HG03108 (cell line): ENCODE measurements around the gene GYPB.
"Not testable (repeated sequence)": the region's sequence is repeated elsewhere in the genome, so short reads cannot be mapped to it uniquely, and the experiment has no call there.

Source experiments
- ATAC-seq: cut with Tn5 transposase; IDR thresholded peaks from one replicate; pipeline ENCODE4 v1.9.1; 2021; ENCODE audit warnings: moderate library complexity; ENCODE audit not compliant: unreplicated experiment

GYPB gene

GRCh38 chr4:144016057-144016605, 3.0 kb downstream of the GYPB start:
- ATAC-seq, result not testable (repeated sequence)

DNA sequence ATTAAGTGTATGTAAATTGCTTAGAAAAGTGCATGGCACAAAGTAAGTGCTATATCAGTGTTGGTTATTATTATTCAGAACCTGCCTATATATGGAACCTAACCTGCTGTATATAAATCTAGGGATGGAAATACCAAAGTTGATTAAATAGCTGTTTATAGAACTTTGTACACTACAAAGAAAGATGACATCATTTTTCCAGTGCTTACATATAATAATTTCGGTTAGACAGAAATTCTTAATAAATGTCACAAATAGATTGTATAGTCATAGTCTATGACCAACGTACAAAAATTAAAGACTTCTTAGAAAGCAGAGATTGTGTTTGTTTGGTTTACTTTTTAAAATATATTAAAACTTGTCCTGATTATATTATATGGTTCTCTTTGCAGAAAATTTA, 4.4 kb downstream of the GYPB start:
- ATAC-seq, result no peak

- not testable (repeated sequence) for ATAC-seq
Observed at GRCh38 chr4:144008602-144009001, 10.6 kb downstream of the GYPB start.

- ATAC-seq, result not testable (repeated sequence)
Observed at GRCh38 chr4:144007960-144008359, 11.2 kb downstream of the GYPB start.

GRCh38 chr4:144006200-144006803, 12.9 kb downstream of the GYPB start:
- ATAC-seq, result not testable (repeated sequence)

- not testable (repeated sequence) for ATAC-seq
Observed at GRCh38 chr4:144005558-144005953, 13.6 kb downstream of the GYPB start.

DNA sequence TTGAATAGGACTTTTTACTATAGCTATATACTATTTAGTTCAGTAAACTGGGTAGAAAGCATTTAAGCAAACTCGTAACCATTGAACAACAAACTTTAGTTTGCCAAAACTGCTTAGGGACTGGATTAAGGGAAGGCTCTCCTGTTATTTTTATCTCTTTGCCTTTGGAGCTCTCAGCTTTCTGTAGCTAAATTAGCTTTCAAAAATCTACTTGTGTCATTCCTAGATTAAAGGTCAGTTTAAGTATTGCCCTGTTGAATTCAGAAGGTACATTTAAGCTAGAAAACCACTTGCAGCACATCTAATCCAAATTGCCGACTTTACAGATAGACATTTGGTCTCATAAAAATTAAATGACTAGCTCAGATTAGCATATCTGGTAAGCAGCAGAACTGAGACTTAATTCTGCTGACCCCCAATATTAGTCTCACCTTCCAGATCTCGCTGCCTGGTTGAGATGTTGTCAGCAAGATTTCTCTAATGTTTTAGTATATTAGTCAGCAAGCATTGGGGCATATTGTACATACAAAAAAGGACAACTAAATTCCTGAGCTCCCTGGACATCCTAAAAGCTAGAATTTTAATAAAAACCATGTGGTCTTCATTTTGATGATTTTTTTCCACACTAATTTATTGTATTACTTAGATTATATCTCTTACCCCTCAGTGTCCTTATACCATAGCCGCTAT, 14.2 kb downstream of the GYPB start:
- not testable (repeated sequence) for ATAC-seq

DNA sequence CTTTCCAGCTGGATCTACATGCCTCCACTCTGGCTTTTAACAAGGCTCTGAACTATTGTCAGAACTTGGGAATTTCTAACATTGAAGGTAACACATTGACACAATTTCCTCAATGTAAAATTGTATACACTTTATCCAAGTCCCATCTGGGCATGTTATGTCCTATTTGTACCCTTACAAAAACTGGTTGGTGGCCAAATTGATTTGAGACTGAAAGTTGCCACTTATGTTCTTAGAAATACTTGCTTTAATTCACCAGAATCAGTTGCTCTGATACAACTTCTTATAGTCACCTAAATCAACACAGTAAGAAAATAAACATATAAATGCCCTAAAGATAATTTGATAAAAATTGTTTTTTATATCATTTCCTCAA, 15.3 kb downstream of the GYPB start:
- not testable (repeated sequence) for ATAC-seq

DNA sequence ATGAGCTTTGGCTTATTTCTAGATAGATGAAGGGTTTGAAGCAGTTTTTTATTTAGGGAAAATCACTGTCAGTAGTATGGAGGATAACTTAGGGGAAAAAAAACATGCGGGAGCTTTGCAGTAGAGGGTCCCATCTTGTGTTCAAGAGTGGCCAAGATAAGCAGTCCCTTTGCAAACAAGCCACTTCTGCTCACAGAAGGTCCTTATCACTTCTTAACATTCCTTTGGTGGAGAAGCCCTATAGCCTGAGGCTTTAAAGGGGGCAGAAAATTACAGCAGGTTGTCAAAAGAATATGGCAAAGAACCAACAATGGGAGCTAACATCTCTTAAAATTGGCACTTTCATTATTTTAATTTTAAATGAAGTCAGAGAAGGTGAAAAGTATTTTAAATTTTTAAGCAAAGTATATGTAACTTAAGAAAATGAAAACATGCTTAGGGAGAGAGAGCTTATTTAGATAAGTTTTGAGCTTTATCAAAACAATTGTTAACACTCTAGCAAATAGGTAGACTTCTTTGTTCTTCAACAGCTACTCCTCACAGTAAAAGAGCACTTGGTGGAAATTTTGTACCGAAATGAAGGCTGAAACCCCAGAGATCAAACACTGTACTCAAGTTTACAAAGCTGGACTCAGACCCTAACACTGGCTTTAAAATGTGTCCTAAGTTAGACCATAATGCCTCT, 15.8 kb downstream of the GYPB start:
- ATAC-seq, result not testable (repeated sequence)

- ATAC-seq, result not testable (repeated sequence)
Observed at GRCh38 chr4:144000331-144000995, 18.7 kb downstream of the GYPB start.

- not testable (repeated sequence) for ATAC-seq
Observed at GRCh38 chr4:143996193-143996592, 23.0 kb downstream of the GYPB start.

- ATAC-seq, result not testable (repeated sequence)
Observed at GRCh38 chr4:143991761-143992160, 27.4 kb downstream of the GYPB start.

DNA sequence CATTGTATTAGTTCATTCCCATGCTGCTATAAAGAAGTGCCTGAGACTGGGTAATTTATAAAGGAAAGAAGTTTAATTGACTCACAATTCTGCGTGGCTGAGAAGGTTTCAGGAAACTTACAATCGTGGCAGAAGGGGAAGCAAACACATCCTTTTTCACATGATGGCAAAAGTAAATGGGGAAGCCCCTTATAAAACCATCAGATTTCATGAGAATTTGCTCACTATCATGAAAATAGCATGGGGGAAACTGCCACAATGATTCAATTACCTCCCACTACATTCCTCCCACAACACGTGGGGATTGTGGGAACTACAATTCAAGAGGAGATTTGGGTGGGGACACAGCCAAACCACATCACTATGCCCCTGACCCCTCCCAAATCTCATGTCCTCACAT, 28.5 kb downstream of the GYPB start:
- not testable (repeated sequence) for ATAC-seq

- ATAC-seq, result no peak
Observed at GRCh38 chr4:143986180-143986579, 33.0 kb downstream of the GYPB start.

DNA sequence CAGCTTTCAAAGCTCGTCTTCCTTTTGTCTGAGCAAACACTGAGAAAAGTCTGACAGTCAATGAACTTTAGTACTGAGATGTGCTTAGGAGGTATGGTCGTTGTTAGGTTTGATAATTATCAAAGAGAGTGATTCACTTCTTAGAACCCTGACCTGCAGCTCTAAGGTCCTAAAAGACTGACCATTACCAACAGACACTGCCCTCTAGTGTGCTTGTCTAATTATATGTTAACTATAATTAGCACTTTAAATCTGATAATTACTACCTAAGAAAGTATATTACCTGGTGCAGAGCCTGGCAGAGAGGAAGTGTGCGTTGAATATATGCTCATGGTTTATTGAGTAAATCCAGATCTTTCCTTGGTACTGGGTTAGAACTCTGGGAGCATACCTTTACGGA, 38.4 kb downstream of the GYPB start:
- ATAC-seq, result not testable (repeated sequence)

DNA sequence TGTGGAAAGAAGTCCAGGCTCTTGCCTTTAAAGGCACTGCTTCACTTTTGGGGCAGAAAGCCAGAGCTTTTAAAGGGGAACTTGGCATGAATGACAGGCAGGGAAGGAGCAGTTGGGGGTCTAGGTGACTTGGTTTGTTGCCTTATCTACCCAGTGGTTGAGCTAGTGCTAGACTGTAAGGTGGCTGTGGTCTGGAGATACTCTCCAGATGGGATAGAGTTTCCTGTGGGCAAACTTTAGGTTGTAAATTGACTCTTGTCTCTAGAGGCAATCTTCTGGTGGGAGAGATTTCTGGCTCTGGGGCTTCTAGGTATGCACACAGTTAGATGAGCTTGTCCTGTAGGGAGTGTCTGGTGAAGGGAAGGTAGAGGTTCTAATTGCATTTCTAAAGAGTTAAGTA, 43.7 kb downstream of the GYPB start:
- ATAC-seq, result not testable (repeated sequence)

- not testable (repeated sequence) for ATAC-seq
Observed at GRCh38 chr4:143974021-143974420, 45.2 kb downstream of the GYPB start.

DNA sequence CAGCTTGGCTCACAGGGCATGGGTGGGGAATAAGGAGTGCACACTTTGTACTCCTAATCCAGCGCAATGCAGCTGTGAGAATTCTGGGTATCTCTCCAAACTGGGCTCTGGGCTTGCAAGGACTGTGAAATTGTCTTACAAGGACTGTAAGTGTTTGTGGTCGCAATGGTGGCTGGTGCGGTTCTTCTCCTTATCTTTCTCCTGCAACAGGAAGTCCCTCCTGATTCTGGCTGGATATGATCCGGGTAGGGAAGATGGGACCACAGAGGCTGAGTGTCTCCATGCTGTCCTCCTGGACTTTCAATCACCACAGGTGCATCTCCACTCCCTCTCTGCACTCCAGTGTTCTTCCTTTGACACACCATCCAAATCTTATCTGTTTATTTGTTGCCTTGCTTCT, 58.1 kb downstream of the GYPB start:
- no peak for ATAC-seq

DNA sequence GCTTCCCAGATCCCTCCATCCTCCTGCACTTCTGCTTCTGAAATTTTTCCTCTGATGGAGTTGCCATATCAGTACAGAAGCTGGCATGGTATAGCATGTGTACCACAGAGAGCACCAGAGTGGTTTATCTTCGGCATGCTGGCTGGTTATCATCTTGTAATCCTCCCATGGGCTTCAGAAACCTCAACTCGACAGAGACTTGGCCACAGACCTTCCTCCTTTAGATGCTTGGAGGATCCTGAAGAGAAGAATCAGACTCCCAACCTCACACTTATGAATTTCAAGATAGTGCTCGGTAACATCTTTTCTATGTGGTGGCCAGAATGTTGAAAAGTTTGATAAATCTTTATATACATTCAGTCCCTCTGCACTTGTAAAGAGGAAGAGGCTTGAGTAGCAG, 63.9 kb downstream of the GYPB start:
- not testable (repeated sequence) for ATAC-seq

- ATAC-seq, result not testable (repeated sequence)
Observed at GRCh38 chr4:143951458-143951972, 67.7 kb downstream of the GYPB start.

DNA sequence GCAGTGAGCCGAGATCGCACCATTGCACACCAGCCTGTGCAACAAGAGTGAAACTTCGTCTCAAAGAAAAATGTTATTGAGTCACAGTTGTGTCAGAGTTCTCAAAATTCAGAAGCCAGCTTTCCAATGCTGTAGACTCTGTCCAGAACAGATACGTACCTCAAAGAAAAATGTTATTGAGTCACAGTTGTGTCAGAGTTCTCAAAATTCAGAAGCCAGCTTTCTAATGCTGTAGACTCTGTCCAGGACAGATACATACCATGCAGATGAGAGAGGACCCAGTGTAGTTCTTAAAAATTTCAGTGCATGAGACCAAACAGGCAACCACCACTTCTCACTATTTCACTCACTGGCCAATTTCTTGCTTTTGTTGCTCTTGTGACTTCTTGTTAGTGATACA, 68.2 kb downstream of the GYPB start:
- not testable (repeated sequence) for ATAC-seq
